Stimulated activated naive CD8-positive, alpha-beta T cell treated with anti-CD3 and anti-CD28 coated beads, Interleukin-15, amount 100 ng/mL, for 72 hours (primary cell): ENCODE results near the gene TMEM184B.

ENCODE experiments used
- ATAC-seq: fragments of 150-1000 bp; cut with Tn5 transposase; 2 replicates; pipeline ENCODE4 v1.10.0; 2021; ENCODE audit warnings: mild to moderate bottlenecking, moderate library complexity
- DNase-seq, 2 donors: peaks; one replicate each; pipeline ENCODE4 v3.0.0; 2021 to 2022
- H3K27ac Mint-ChIP-seq, 2 donors: one replicate each; pipeline ENCODE4 v1.8.0; 2022; ENCODE audit warnings: mild to moderate bottlenecking in 2 of 2, mixed read lengths in 2 of 2, moderate library complexity in 2 of 2
- H3K27me3 Mint-ChIP-seq: one replicate; pipeline ENCODE4 v1.8.0; 2022; ENCODE audit warnings: mixed read lengths
- H3K4me1 Mint-ChIP-seq: one replicate; pipeline ENCODE4 v1.8.0; 2022; ENCODE audit warnings: mild to moderate bottlenecking, mixed read lengths
- H3K4me3 Mint-ChIP-seq, 2 donors: one replicate each; pipeline ENCODE4 v1.8.0; 2022; ENCODE audit warnings: mild to moderate bottlenecking in 2 of 2, mixed read lengths in 2 of 2, moderate library complexity in 1 of 2
- H3K9me3 Mint-ChIP-seq, 2 donors: one replicate each; pipeline ENCODE4 v1.8.0; 2022; ENCODE audit warnings: mixed read lengths in 2 of 2

The TMEM184B gene

GRCh38 chr22:38295339-38295738 lies 22.5 kb upstream of the TMEM184B start:
- no peak for DNase-seq
- H3K27me3 Mint-ChIP-seq = no peaks in the 10 kb centered on the region
- no peak overlapping the region for H3K27ac Mint-ChIP-seq
- no peaks in the 10 kb centered on the region for H3K9me3 Mint-ChIP-seq
- no peak overlapping the region for H3K4me3 Mint-ChIP-seq
- no peaks in the 10 kb centered on the region for H3K4me1 Mint-ChIP-seq
- ATAC-seq = no peak

- no peaks in the 10 kb centered on the region for H3K27me3 Mint-ChIP-seq
- peak overlapping the region in 1 of 2 donors; percentile 5 for H3K27ac Mint-ChIP-seq
- no peak for DNase-seq
These were observed 21.4 kb upstream of the TMEM184B start for GRCh38 chr22:38294193-38294592.

GRCh38 chr22:38292694-38293093 lies 19.9 kb upstream of the TMEM184B start:
- no peaks in the 10 kb centered on the region for H3K27me3 Mint-ChIP-seq
- H3K9me3 Mint-ChIP-seq = no peaks in the 10 kb centered on the region
- DNase-seq = no peak
- no peak overlapping the region for H3K4me3 Mint-ChIP-seq
- H3K4me1 Mint-ChIP-seq = no peaks in the 10 kb centered on the region
- no peak for ATAC-seq
- no peak overlapping the region for H3K27ac Mint-ChIP-seq

More at GRCh38 chr22:38294193-38294592, 21.4 kb upstream of the TMEM184B start:
- ATAC-seq = no peak
- Mint-ChIP-seq H3K4me1 (no peaks in the 10 kb centered on the region), H3K9me3 (no peaks in the 10 kb centered on the region), H3K4me3 (no peak overlapping the region)

- H3K4me3 Mint-ChIP-seq = no peak overlapping the region
- H3K9me3 Mint-ChIP-seq = no peaks in the 10 kb centered on the region
- H3K27ac Mint-ChIP-seq = peak overlapping the region; percentile 10 to 61
- H3K27me3 Mint-ChIP-seq = no peaks in the 10 kb centered on the region
- ATAC-seq (no peak), DNase-seq (no peak)
- H3K4me1 Mint-ChIP-seq = no peaks in the 10 kb centered on the region
These were observed 18.5 kb upstream of the TMEM184B start for GRCh38 chr22:38291201-38291777.

DNA sequence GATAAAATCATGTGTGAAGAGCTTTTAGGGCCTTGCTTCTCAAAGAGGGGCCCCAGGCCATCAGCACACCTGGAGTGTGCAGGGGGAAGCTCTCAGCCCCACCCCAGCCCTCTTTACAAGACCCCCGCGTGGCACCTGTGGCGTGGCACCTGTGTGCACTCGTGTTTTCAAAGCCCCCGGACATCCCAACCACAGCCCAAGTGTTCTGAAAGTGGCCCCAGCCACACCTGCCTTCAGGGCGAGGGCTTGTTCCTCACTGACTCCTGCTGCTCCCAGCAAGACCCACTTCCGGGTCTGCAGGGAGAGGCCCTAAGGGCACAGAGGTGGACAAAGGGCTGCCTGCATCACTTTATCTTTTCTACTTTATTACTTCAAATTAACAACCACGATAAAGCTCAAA lies 17.5 kb upstream of the TMEM184B start:
- Mint-ChIP-seq H3K4me3 (no peak overlapping the region), H3K27me3 (no peaks in the 10 kb centered on the region), H3K4me1 (no peaks in the 10 kb centered on the region), H3K27ac (no peak overlapping the region), H3K9me3 (no peaks in the 10 kb centered on the region)
- ATAC-seq (no peak), DNase-seq (no peak)

DNA sequence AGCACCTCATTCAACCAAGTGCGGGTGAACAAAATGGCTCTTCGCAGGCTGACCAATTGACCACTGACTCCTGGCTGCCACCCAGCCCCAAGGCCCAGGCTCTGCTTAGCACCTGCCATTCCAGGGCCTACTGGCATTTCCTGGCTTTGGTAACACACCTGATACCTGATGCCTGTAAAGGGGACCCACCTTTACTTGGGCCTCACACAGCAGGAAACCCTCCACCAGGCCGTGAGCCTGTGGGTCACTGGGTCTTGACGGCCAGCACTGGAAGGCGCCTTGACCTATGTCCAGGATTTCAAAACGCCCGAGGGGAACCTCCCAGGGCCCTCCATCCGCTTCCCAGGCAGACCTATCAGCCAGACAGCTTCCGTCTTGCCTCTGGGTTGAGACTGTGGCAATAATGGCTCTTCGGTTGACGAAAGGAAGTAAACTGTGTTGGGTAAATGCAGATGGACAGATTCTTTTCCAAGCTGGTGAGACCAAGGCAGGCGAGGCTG lies 16.8 kb upstream of the TMEM184B start:
- DNase-seq = no peak
- no peak for ATAC-seq
- Mint-ChIP-seq H3K9me3 (no peaks in the 10 kb centered on the region), H3K4me3 (no peak overlapping the region), H3K4me1 (no peaks in the 10 kb centered on the region), H3K27me3 (no peaks in the 10 kb centered on the region), H3K27ac (no peak overlapping the region)

DNA sequence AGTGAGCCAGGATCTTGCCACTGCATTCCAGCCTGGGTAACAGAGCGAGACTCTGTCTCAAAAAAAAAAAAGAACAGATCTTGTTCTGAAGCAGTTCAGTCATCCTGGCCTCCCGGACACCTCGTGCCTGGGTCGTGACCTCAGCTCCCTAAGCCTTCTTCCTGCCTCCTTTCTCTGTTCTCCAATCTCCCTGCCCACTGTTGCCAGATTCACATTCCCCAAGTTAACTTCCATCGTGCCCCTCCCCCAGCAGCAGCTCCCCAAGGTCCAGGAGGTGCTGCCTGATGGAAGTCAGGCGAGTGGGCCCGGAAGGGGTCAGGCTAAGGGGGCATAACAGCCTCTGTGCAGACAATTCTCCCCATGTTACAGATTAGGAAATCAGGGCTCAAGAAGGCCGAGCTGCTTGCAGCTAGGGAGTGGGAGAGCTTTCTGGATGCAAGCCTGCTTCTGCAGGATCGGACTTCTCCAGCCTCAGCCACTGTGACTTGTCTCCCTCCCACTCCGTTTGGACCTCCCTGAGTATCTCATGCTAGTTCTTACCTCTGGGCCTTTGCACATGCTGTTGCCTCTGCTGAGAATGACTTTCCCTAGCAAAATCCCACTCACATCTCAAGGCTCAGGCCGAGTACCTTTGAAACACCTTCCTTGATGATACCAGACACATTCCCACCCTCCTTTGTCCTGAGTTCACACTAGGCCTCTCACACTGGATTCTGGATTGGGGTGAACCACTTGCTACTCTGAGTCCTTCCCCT lies 14.3 kb upstream of the TMEM184B start:
- no peaks in the 10 kb centered on the region for H3K4me1 Mint-ChIP-seq
- no peak overlapping the region for H3K27ac Mint-ChIP-seq
- DNase-seq (no peak), ATAC-seq (no peak)
- no peaks in the 10 kb centered on the region for H3K27me3 Mint-ChIP-seq
- no peaks in the 10 kb centered on the region for H3K9me3 Mint-ChIP-seq
- H3K4me3 Mint-ChIP-seq = no peak overlapping the region

- H3K9me3 Mint-ChIP-seq = no peaks in the 10 kb centered on the region
- no peaks in the 10 kb centered on the region for H3K4me1 Mint-ChIP-seq
- H3K4me3 Mint-ChIP-seq = no peak overlapping the region
- ATAC-seq = no peak
- no peaks in the 10 kb centered on the region for H3K27me3 Mint-ChIP-seq
- no peak for DNase-seq
- H3K27ac Mint-ChIP-seq = no peak overlapping the region
These were observed 12.2 kb upstream of the TMEM184B start for GRCh38 chr22:38285018-38285417.

DNA sequence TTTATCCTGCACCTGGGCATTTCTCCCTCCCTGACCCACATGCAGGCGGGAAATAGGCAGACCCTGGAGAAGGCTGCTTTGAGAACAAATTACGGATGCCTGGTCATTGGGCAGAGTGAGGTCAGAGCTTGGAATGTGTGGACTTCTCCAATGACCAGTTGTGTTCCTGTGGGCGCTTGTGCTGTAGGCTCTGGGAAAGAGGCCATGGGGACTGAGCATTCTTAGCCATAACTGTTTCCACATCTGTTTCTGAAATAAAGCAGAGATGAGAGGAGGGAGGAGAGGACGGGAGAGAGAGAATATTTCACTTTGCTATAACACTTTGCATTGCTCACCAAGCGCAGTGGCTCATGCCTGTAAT lies 11.2 kb upstream of the TMEM184B start:
- H3K4me3 Mint-ChIP-seq = no peak overlapping the region
- H3K27me3 Mint-ChIP-seq = no peaks in the 10 kb centered on the region
- ATAC-seq = no peak
- no peak for DNase-seq
- no peaks in the 10 kb centered on the region for H3K9me3 Mint-ChIP-seq
- H3K27ac Mint-ChIP-seq = no peak overlapping the region
- no peaks in the 10 kb centered on the region for H3K4me1 Mint-ChIP-seq

GRCh38 chr22:38282397-38282796 lies 9.6 kb upstream of the TMEM184B start:
- H3K4me3 Mint-ChIP-seq = no peak overlapping the region
- no peaks in the 10 kb centered on the region for H3K9me3 Mint-ChIP-seq
- no peaks in the 10 kb centered on the region for H3K4me1 Mint-ChIP-seq
- no peak overlapping the region for H3K27ac Mint-ChIP-seq
- peaks cover 1% of the 10 kb centered on the region for H3K27me3 Mint-ChIP-seq
- ATAC-seq = no peak
- DNase-seq = no peak

GRCh38 chr22:38276166-38276565 lies 3.4 kb upstream of the TMEM184B start:
- DNase-seq (no peak), ATAC-seq (no peak)
- H3K4me3 Mint-ChIP-seq = no peak overlapping the region

DNA sequence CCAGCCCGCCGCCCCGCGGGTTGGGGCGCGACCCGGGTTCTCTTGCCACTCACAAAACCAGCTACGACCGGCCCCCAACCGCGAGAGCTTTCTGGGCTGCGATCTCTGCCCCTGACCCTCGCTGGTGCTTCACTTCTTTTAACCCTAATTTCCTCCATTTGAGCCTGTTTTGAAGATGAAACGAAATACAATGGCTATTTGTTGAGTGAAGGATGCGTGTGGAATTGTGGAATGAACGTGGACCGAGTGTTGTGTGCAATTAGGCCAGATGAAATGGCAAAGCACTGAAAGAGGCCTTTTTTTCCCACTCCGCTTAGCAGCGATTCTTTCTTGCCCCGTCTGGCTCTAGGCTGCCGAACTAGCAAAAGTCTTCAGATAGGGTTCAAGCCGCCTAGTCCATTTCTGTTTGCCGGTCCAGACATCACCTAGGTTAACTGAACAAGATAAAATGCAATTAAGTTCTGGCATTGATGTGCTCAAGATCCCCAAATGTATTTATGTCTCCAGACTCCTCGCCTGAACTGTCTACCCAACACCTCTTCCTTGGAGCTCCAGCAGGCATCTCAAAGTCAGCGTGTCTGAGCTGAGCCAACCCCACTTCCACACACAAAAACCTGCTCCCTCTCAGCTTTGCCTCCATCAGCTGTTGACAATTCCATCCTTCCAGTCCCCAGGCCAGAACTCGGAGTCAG lies 471 bp upstream of the TMEM184B start:
- peak overlapping the region; percentile 95 to 97 for H3K27ac Mint-ChIP-seq
- peaks cover 8% of the 10 kb centered on the region for H3K27me3 Mint-ChIP-seq
- ATAC-seq (peak; percentile 3), DNase-seq (peak in 1 of 2 donors; percentile 24)
- H3K4me3 Mint-ChIP-seq = peak overlapping the region; percentile 87 to 91
- peaks cover 48% of the 10 kb centered on the region for H3K4me1 Mint-ChIP-seq
- H3K9me3 Mint-ChIP-seq = no peaks in the 10 kb centered on the region

More at GRCh38 chr22:38276166-38276565, 3.4 kb upstream of the TMEM184B start:
- H3K4me1 Mint-ChIP-seq = peaks cover 23% of the 10 kb centered on the region
- no peak overlapping the region for H3K27ac Mint-ChIP-seq
- H3K9me3 Mint-ChIP-seq = no peaks in the 10 kb centered on the region
- peaks cover 8% of the 10 kb centered on the region for H3K27me3 Mint-ChIP-seq

- peak overlapping the region; percentile 83 to 87 for H3K4me3 Mint-ChIP-seq
- no peak for DNase-seq
- H3K9me3 Mint-ChIP-seq = no peaks in the 10 kb centered on the region
- H3K27me3 Mint-ChIP-seq = peaks cover 2% of the 10 kb centered on the region
- peak; percentile 6 for ATAC-seq
- H3K4me1 Mint-ChIP-seq = peaks cover 59% of the 10 kb centered on the region
- H3K27ac Mint-ChIP-seq = peak overlapping the region; percentile 16 to 37
These were observed 860 bp downstream of the TMEM184B start for GRCh38 chr22:38271927-38272372.

DNA sequence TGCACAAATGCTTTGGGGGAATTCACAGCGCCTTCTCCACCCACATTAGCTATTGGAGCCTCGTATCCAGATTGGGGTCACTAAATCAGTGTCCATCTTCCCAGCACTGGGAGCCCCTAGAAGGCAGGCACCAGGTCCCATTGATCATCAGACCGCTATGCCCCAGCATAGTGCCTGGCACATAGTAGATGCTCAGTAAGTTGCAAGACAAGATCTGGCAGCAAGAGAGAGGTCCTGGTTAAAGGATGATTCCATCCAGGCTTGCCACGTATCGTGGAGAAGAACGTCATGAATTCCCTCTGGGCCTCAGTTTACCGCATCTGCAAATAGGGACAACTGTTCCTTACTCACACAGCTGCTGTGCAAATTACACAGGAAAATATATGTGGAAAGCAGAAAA lies 1.7 kb downstream of the TMEM184B start:
- Mint-ChIP-seq H3K27me3 (no peaks in the 10 kb centered on the region), H3K4me3 (no peak overlapping the region), H3K27ac (no peak overlapping the region), H3K9me3 (no peaks in the 10 kb centered on the region), H3K4me1 (peaks cover 67% of the 10 kb centered on the region)
- ATAC-seq (no peak), DNase-seq (no peak)

- Mint-ChIP-seq H3K9me3 (no peaks in the 10 kb centered on the region), H3K27ac (peak overlapping the region in 1 of 2 donors; percentile 30), H3K27me3 (no peaks in the 10 kb centered on the region), H3K4me1 (peaks cover 75% of the 10 kb centered on the region), H3K4me3 (no peak overlapping the region)
- DNase-seq (no peak), ATAC-seq (no peak)
These were observed 2.5 kb downstream of the TMEM184B start for GRCh38 chr22:38270091-38270992.
